CD4-positive, alpha-beta T cell treated with Interleukin-21 for 1 hour (primary cell): Measurements from ENCODE around the gene ALG10.
A peak's percentile ranks its signal among the peaks of the same experiment; 100 is the strongest.
"Not testable (repeated sequence)": the region's sequence is repeated elsewhere in the genome, so short reads cannot be mapped to it uniquely, and the experiment has no call there.

Experiments
- DNase-seq: peaks from one replicate; pipeline ENCODE4 v3.0.0-alpha.2; 2020

Gene ALG10, protein sequence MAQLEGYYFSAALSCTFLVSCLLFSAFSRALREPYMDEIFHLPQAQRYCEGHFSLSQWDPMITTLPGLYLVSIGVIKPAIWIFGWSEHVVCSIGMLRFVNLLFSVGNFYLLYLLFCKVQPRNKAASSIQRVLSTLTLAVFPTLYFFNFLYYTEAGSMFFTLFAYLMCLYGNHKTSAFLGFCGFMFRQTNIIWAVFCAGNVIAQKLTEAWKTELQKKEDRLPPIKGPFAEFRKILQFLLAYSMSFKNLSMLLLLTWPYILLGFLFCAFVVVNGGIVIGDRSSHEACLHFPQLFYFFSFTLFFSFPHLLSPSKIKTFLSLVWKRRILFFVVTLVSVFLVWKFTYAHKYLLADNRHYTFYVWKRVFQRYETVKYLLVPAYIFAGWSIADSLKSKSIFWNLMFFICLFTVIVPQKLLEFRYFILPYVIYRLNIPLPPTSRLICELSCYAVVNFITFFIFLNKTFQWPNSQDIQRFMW

DNA sequence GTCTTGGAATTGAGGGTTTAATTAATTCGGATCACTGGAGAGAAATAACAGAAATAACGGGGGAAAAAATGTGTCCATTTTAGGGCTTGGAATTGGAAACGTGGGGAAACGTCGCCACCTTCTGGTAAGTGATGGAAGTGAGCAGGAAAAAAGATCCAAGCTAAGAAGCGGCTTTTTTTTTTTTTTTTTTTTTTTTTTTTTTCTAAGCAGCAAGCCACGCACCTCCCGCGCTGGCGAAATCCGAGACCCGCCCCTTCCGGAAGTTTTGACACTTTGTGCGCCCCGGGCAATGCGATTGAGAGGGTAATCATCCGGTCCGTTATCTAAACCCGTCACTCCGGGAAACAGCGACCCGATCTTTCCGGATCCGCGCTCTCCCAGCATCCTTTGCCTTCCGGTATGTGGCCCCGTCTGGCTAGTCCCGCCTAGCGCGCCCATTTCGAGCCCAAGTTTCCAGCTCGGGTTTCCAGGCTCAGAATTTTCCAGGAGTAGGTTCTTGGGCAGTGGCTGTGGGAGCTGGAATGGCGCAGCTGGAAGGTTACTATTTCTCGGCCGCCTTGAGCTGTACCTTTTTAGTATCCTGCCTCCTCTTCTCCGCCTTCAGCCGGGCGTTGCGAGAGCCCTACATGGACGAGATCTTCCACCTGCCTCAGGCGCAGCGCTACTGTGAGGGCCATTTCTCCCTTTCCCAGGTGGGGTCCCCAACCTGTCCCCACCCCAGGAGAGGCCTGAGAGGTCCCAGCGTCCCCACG, at the start of gene ALG10:
ALG10 (plus strand) TSS at position 418 of the 752 bp plus-strand sequence; CDS start at position 522, 104 bp downstream.
- peak; percentile 98 for DNase-seq

- DNase-seq: not testable (repeated sequence)
Observed at GRCh38 chr12:33972884-33973283, 49.4 kb upstream of the ALG10 start.

- DNase-seq: no peak
Observed at GRCh38 chr12:33977887-33978286, 44.4 kb upstream of the ALG10 start.

DNA sequence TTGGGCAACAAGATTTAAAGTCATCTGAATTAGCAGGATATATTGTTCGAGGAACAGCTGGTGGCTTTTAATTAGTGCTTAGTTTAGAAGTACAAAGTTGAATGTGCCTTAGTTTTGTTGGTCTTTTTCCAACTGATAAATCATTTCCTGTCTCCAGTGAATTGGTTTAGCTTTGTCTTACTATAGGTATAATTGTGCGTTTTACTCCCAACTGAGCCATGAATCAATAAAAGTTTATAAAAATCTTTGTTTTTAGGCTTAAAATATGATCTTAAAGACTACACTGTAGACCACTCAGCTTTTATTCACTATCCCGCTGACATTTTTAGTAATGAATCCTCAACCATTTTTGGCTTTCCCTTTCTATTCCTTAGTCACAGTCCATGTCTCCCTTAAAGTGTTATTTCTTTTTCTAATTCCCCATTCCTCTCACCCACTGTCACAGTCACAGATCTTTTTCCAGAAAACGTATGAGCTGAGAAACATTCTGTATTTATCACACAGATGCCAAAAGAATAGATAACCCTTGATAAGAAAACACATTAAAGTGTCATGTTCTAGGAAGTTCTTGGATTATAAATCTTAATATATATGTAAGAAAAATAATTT, 34.0 kb upstream of the ALG10 start:
- DNase-seq: no peak

- DNase-seq: no peak
Observed at GRCh38 chr12:33988913-33989312, 33.4 kb upstream of the ALG10 start.

DNA sequence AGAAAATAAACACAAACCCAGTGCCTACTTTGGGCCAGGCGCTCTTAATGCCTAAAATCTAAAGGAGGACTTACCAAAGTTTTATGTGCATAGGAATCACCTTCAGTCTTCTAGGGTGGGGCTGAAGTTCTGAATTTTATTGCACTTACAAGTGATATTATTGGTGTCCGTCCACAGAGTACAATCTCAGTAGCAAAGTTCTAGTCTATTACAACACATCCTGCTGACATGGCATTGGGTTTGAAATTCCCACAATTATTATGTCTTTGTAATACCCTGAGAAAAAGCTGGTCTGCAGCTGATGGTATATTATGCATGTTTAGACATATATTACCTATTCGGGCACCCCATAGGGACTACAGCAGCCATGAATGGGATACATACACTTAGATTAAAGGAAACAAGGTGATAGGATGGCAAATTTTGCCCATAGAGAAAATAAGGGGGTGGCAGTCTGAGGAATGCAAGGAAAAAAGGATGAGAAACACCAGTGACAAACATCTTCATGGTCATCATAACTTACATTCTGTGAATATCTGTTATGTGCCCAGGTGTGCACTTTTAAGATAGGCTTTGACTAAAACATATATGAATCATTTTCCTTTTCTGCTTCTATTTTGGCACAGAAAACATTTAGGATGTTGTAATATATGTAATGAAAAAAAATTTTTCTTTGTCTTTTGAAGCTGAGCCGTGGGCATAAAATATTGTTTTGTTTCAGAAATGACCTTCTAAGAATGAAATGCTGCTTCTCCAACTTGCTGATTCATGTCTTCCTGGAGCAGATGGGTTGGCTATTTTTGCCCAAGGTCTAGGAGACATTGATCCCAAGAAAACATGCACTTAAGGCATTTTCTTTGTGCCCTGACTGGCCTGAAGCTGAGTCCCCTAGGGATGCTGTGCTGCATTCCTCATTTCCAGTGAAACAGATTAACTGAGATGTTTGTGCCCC, 27.2 kb upstream of the ALG10 start:
- DNase-seq: no peak

DNA sequence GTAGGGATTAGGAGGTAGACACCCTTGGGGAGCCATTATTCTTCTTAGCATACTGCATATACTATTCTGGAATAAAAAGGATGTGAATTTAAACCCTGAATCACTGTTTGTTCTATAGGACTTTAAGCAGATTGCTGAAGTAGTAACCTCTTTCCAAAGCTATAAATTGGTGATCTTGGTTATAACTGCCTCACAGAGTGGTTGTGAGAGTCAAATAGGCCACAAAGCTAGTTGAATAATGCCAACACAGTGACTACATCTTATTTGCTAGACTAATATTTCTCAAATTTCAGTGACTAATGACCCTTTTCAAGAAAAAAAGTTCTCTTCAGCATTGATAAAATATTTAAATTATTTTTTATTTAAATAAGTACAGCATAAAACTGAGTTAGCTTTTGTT, 13.5 kb upstream of the ALG10 start:
- DNase-seq: not testable (repeated sequence)

DNA sequence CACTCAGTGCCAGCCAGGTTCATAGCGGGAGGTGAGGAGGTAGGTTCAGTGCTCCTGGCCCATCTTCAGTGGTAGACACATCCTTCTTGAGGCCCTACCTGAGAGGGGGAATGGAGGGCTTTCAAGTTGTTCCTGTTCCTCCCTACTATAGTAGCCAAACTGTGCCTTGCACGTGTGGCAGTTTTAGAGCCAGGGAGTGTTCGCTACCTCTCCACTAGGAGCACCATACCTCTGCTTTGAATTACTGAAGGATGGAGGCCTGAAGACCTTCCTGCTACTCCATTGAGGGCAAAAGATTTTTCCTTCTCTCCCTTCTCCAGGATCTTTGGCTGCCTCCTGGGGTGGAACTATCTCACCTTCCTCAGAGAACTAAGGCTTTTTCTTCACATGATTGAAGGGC, 5.9 kb upstream of the ALG10 start:
- no peak for DNase-seq

DNA sequence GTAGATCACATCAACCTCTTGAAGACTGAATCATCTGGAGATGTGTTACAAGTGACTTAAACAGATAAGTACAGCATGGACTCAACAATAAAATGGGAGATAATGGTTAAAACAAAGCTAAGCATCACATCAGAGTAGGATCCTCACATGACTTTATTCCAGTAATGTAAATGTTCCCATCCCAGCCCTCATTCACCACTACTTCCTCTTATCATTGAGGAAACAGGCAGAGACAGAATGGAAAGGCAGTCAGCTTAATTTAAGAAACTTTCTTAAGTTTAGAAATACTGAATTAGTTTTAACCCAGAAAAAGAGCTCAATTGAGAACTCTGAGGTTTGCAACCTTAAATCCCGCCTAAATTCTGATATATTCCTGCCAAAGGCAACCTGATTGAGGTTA, 1.2 kb upstream of the ALG10 start:
- no peak for DNase-seq

- DNase-seq: not testable (repeated sequence)
Observed at GRCh38 chr12:34027661-34028060, 5.4 kb downstream of the ALG10 start.

- no peak for DNase-seq
Observed at GRCh38 chr12:34030591-34030990, 8.3 kb downstream of the ALG10 start.

- peak; percentile 52 for DNase-seq
Observed at GRCh38 chr12:34033628-34034296, 11.5 kb downstream of the ALG10 start.

DNA sequence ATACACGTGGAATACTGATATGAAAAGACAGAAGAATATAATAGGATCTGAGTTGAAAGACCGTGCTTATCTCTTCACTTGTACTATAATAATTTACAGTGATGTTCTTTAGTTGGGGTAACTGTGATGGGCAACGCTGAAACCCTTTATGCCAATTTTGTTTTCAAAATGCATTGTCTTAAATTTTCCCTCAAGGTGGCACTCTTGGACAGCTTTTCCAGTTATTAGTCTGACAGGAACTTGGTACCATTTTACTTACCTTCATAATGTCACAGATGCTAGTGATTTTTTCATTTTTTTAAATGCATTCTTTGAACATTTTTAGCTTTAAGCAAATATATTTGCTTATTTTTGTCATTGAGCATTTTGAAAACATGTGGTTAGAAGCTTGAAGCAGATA, 16.1 kb downstream of the ALG10 start:
- not testable (repeated sequence) for DNase-seq

- DNase-seq: no peak
Observed at GRCh38 chr12:34046570-34046969, 24.3 kb downstream of the ALG10 start.

DNA sequence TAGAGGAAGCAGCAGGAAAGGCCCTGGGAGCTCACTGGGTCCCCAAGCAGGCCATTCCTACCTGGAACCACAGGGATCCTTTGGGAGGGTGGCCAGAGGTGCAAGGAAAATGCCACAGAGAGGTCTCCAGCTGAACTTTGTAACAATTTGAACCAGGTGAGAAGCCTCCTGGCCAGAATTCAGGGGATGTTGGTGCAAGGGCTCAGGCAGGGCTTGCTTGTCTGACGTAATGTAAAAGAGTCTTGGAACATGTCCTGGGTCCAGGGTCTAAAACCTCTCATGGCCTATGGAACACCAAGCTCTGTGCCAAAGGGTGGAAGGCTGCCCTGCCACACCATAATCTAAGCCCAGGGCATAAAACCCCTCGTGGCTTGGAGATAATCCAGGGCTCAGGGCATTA, 25.6 kb downstream of the ALG10 start:
- not testable (repeated sequence) for DNase-seq

DNA sequence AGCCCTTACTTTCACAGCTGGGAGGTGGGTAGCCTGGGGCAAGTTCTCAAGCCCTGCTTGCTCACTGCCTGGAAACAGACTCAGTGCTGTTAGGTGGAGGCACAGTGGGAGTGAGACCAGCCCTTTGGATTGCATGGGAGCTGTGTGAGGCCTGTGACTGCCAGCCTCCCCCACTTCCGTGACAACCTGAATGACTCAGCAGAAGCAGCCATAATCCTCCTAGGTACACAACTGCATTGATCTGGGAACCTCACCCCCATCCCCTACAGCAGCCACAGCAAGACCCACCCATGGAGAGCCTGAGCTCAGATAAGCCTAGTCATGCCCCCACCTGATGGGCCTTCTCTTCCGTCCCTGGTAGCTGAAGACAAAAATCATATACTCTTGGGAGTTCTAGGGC, 26.4 kb downstream of the ALG10 start:
- no peak for DNase-seq

GRCh38 chr12:34051486-34051885, 29.2 kb downstream of the ALG10 start:
- no peak for DNase-seq

GRCh38 chr12:34054938-34055337, 32.6 kb downstream of the ALG10 start:
- no peak for DNase-seq
